Measurements from ENCODE around the gene TBCCD1.

DNA sequence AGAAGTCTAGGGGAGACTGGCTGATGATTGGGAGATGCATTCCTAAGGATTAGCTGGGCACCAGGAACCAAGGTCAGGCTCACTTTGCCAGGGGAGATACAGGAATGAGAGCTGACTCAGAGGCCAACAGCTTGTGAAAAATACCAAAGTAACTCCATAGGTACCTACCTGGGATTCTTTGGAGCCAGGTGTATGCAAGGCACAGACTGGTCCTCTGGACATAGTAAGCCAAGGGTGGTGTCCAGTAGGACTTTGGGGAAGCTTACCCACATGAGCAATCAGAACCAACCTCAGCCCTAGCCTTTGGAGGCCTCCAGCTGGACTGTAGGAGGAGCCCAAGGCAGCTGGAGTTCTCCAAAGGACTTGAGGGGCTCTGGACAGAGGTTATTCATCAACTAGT is 70.5 kb downstream of the TBCCD1 start:
- TF ChIP-seq, protein P1, sequence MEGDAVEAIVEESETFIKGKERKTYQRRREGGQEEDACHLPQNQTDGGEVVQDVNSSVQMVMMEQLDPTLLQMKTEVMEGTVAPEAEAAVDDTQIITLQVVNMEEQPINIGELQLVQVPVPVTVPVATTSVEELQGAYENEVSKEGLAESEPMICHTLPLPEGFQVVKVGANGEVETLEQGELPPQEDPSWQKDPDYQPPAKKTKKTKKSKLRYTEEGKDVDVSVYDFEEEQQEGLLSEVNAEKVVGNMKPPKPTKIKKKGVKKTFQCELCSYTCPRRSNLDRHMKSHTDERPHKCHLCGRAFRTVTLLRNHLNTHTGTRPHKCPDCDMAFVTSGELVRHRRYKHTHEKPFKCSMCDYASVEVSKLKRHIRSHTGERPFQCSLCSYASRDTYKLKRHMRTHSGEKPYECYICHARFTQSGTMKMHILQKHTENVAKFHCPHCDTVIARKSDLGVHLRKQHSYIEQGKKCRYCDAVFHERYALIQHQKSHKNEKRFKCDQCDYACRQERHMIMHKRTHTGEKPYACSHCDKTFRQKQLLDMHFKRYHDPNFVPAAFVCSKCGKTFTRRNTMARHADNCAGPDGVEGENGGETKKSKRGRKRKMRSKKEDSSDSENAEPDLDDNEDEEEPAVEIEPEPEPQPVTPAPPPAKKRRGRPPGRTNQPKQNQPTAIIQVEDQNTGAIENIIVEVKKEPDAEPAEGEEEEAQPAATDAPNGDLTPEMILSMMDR (optimal IDR thresholded peaks at IDR 0.05 in 1 of 3, IDR thresholded peaks at IDR 0.05 in 1 of 3, conservative IDR thresholded peaks at IDR 0.05 in 1 of 3; ENCODE audit: extremely low read depth in 1 of 3, insufficient read depth in 2 of 3, low read length in 3 of 3), result no peak
- TF ChIP-seq EZH2 (IDR thresholded peaks at IDR 0.05; ENCODE audit: low read length), result no peak
